Heart left ventricle (tissue), 13 donors: ENCODE results near the gene FLNB.

Experiments
- POLR2A ChIP-seq, 2 donors: fragments of 450-650 bp; IDR thresholded peaks; one replicate each; pipeline ENCODE4 v1.6.1; 2017; ENCODE audit warnings: antibody characterized with exemption in 2 of 2, mild to moderate bottlenecking in 2 of 2, moderate library complexity in 2 of 2
- TF ChIP-seq, protein P1 (sequence below), 12 donors: fragments of 200-600 bp; sonication (generic) in 4 of 12; IDR thresholded peaks; one replicate each; pipeline versions ENCODE4 v1.5.0 to v1.8.0; 2018 to 2022; ENCODE audit warnings: antibody characterized with exemption in 12 of 12, mild to moderate bottlenecking in 5 of 12
- donor health status: ischemic (EF 13 %, LVEDD 7.1; RV severe dilation, severe dysfunction).
- donor health status: DM: no; HTN: yes; CAD: no.
- donor health status: DM: no; HTN: no; CAD: no.
- donor health status: ischemic (EF 25% LVEDD 6.9; RV normal size, moderate dysfunction).
- donor health status: ischemic (EF 25% LVEDD 5.7; RV mildly dilated, moderate dysfunction).
- donor health status: ischemic (EF 35%, LVEDD 5.7; RV mildly dilated, moderate dysfunction).
- donor health status: nonischemic (EF 11% LVEDD 7.7; RV severe dilation, severe dysfunction).
- donor health status: DM: yes; HTN: yes; CAD: no.
- donor health status: PGD.
- donor health status: ischemic (EF 29% LVEDD 5.4; RV normal size, mild dysfunction).
- donor health status: nonischemic (EF 23%, LVEDD 6.1; RV moderate dilation, normal function).

DNA sequence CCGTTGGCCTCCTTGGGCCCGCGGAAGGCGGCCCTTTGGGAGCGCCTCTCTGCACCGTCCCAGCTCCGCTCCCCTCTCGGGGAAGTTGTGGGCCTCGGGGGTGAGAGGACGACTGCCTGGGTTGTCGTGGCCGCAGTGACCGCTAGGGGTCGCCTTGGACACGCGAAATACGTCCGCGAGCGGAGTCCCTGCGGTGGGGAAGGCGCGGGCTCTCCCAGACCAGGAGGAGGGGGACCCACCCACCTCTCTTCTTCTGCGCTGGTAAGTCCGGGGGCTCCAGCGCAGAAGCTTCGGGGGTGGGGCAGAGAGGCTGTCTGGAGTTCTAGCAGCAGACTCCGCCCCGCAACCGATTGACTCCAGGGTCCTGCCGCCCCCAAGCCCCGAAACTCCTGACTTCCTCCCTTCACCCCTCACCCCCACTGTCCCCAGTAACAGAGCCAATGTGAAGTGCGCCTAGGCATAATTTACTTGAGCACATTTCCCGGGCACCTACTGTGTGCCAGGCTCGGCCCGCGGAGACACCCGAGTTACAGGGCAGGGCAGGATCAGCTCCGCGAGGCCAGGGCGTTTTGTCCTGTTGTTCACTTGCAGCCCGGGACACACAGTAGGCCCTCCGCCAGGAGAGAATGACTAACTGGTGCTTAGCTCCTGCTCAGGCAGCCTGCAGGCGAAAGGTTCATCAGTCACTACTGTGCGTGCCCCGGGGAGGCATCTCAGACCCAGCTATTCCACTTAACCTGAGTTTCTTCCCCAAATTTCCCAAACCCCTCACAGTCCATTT lies 169.7 kb downstream of the FLNB start:
- no peak for TF ChIP-seq POLR2A (IDR thresholded peaks at IDR 0.05)
- TF ChIP-seq, protein P1, sequence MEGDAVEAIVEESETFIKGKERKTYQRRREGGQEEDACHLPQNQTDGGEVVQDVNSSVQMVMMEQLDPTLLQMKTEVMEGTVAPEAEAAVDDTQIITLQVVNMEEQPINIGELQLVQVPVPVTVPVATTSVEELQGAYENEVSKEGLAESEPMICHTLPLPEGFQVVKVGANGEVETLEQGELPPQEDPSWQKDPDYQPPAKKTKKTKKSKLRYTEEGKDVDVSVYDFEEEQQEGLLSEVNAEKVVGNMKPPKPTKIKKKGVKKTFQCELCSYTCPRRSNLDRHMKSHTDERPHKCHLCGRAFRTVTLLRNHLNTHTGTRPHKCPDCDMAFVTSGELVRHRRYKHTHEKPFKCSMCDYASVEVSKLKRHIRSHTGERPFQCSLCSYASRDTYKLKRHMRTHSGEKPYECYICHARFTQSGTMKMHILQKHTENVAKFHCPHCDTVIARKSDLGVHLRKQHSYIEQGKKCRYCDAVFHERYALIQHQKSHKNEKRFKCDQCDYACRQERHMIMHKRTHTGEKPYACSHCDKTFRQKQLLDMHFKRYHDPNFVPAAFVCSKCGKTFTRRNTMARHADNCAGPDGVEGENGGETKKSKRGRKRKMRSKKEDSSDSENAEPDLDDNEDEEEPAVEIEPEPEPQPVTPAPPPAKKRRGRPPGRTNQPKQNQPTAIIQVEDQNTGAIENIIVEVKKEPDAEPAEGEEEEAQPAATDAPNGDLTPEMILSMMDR (IDR thresholded peaks at IDR 0.05): peak; percentile 90 to 98 (median 93)
